H7 (cell line): Measurements from ENCODE around the gene C22orf15. TPM values are rescaled to one million over a fixed set of nuclear protein-coding genes. Genes with fewer than 3 reads are reported as not detected.

Source experiments
- DNase-seq: peaks from one replicate; pipeline ENCODE4 v3.0.0; 2012
- H3K27me3 ChIP-seq: 2 replicates; pipeline ENCODE4 v1.6.0; 2011; ENCODE audit warnings: mild to moderate bottlenecking, low read length; ENCODE audit not compliant: control insufficient read depth, insufficient read depth
- H3K36me3 ChIP-seq: replicated peaks from 2 replicates; pipeline ENCODE4 v1.5.1; 2011; ENCODE audit warnings: low read length; ENCODE audit not compliant: control insufficient read depth, insufficient read depth
- H3K4me3 ChIP-seq: 2 replicates; pipeline ENCODE4 v1.5.1; 2011; ENCODE audit warnings: low read depth, mild to moderate bottlenecking, control low read depth, low read length, moderate library complexity; ENCODE audit not compliant: insufficient read depth
- total RNA-seq: library from RNA; depleted of rRNA; stranded (reverse); fragments of >200 nt; shearing (Covaris generic); gene quantifications from 2 replicates; pipeline ENCODE4 v1.2.3, GENCODE V29; 2014

Gene C22orf15
- total RNA-seq, 1 experiment from 2014 or later: 1.8 TPM

- no peak for DNase-seq
- Histone ChIP-seq H3K4me3 (no peak overlapping the region), H3K27me3 (no peaks in the 10 kb centered on the region; the same call in 1 of the 2 replicates), H3K36me3 (no peaks in the 10 kb centered on the region)
Measured at GRCh38 chr22:23783265-23784150, 20.7 kb downstream of the C22orf15 start.

- H3K27me3 ChIP-seq: no peaks in the 10 kb centered on the region; the same call in 1 of the 2 replicates
- no peaks in the 10 kb centered on the region for H3K36me3 ChIP-seq
- H3K4me3 ChIP-seq: no peak overlapping the region
- no peak for DNase-seq
Measured at GRCh38 chr22:23784215-23784732, 21.5 kb downstream of the C22orf15 start.

- Histone ChIP-seq H3K36me3 (no peaks in the 10 kb centered on the region; the same call in 1 of the 2 replicates), H3K27me3 (no peaks in the 10 kb centered on the region; the same call in 1 of the 2 replicates), H3K4me3 (peak overlapping the region; percentile 98)
- DNase-seq: no peak
Measured at GRCh38 chr22:23786261-23786710, 23.5 kb downstream of the C22orf15 start.

- Histone ChIP-seq H3K27me3 (no peaks in the 10 kb centered on the region), H3K36me3 (peaks cover 1% of the 10 kb centered on the region), H3K4me3 (peak within 1 kb of the TSS; percentile 98)
- peak; percentile 100 for DNase-seq
Measured at GRCh38 chr22:23786752-23787599, 24.2 kb downstream of the C22orf15 start, which contains the start of gene SMARCB1. SMARCB1 (plus strand) TSS chr22:23786966; CDS start chr22:23787170, 204 bp downstream.

GRCh38 chr22:23787600-23787896 lies 24.8 kb downstream of the C22orf15 start:
- H3K27me3 ChIP-seq: no peaks in the 10 kb centered on the region
- H3K4me3 ChIP-seq: peak overlapping the region; percentile 70
- no peak for DNase-seq
- peaks cover 7% of the 10 kb centered on the region for H3K36me3 ChIP-seq

- Histone ChIP-seq H3K4me3 (peak overlapping the region; percentile 70), H3K36me3 (peaks cover 9% of the 10 kb centered on the region), H3K27me3 (no peaks in the 10 kb centered on the region)
- DNase-seq: no peak
Measured at GRCh38 chr22:23787910-23788309, 25.1 kb downstream of the C22orf15 start.

- no peak overlapping the region for H3K4me3 ChIP-seq
- H3K27me3 ChIP-seq: no peaks in the 10 kb centered on the region
- peaks cover 14% of the 10 kb centered on the region for H3K36me3 ChIP-seq
- DNase-seq: peak; percentile 62
Measured at GRCh38 chr22:23789121-23789520, 26.3 kb downstream of the C22orf15 start.

- peak; percentile 50 for DNase-seq
- no peaks in the 10 kb centered on the region for H3K27me3 ChIP-seq
- no peak overlapping the region for H3K4me3 ChIP-seq
- peaks cover 17% of the 10 kb centered on the region for H3K36me3 ChIP-seq
Measured at GRCh38 chr22:23789638-23790037, 26.8 kb downstream of the C22orf15 start.

- Histone ChIP-seq H3K36me3 (peaks cover 18% of the 10 kb centered on the region), H3K4me3 (no peak overlapping the region), H3K27me3 (no peaks in the 10 kb centered on the region)
- peak; percentile 16 for DNase-seq
Measured at GRCh38 chr22:23790819-23791737, 28.3 kb downstream of the C22orf15 start.

GRCh38 chr22:23791738-23792645 lies 29.2 kb downstream of the C22orf15 start:
- H3K27me3 ChIP-seq: no peaks in the 10 kb centered on the region
- peak; percentile 11 for DNase-seq
- peaks cover 23% of the 10 kb centered on the region for H3K36me3 ChIP-seq
- H3K4me3 ChIP-seq: no peak overlapping the region

GRCh38 chr22:23793326-23793725 lies 30.5 kb downstream of the C22orf15 start:
- peaks cover 25% of the 10 kb centered on the region for H3K36me3 ChIP-seq
- no peak overlapping the region for H3K4me3 ChIP-seq
- peak; percentile 13 for DNase-seq
- no peaks in the 10 kb centered on the region for H3K27me3 ChIP-seq

GRCh38 chr22:23796461-23796860 lies 33.7 kb downstream of the C22orf15 start:
- Histone ChIP-seq H3K27me3 (no peaks in the 10 kb centered on the region), H3K36me3 (peaks cover 40% of the 10 kb centered on the region), H3K4me3 (no peak overlapping the region)
- peak; percentile 22 for DNase-seq
